DOHH2 (cell line): ENCODE results near the gene AKAP13.

Experiments
- EZH2phosphoT487 ChIP-seq: fragments of 200-600 bp; sonication (generic); IDR thresholded peaks from 2 replicates; pipeline ENCODE4 v1.6.1; 2017; ENCODE audit warnings: borderline replicate concordance, mild to moderate bottlenecking, antibody characterized with exemption, low read length, moderate library complexity, mixed read lengths
- TF ChIP-seq, protein P1 (sequence below): fragments of 200-600 bp; sonication (generic); IDR thresholded peaks from one replicate; pipeline ENCODE4 v1.5.1; 2014; ENCODE audit warnings: antibody characterized with exemption, mild to moderate bottlenecking, low read depth, low read length; ENCODE audit not compliant: poor library complexity, severe bottlenecking

DNA sequence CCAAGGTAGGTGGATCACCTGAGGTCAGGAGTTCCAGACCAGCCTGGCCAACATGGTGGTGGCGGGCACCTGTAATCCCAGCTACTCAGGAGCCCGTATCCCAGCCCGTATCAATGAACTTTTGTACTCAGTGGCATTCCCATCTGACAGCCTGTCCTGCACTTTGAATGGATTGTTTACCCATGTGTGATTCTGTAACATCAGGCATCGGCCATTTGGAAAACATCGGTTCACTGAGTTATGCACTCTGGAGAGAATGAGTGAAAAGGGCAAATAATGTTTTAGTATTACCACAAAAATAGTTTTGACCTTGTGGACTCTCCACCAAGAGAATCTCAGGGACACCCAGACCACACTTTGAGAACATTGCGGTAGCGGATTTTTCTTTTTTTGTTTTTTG, 400.7 kb downstream of the AKAP13 start:
- TF ChIP-seq, protein P1, sequence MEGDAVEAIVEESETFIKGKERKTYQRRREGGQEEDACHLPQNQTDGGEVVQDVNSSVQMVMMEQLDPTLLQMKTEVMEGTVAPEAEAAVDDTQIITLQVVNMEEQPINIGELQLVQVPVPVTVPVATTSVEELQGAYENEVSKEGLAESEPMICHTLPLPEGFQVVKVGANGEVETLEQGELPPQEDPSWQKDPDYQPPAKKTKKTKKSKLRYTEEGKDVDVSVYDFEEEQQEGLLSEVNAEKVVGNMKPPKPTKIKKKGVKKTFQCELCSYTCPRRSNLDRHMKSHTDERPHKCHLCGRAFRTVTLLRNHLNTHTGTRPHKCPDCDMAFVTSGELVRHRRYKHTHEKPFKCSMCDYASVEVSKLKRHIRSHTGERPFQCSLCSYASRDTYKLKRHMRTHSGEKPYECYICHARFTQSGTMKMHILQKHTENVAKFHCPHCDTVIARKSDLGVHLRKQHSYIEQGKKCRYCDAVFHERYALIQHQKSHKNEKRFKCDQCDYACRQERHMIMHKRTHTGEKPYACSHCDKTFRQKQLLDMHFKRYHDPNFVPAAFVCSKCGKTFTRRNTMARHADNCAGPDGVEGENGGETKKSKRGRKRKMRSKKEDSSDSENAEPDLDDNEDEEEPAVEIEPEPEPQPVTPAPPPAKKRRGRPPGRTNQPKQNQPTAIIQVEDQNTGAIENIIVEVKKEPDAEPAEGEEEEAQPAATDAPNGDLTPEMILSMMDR = no peak
- TF ChIP-seq EZH2phosphoT487 = no peak
